Right lobe of liver (tissue), 6 donors: ENCODE results near the gene NCK2. TPM values are rescaled to one million over a fixed set of nuclear protein-coding genes. Genes with fewer than 3 reads are reported as not detected.

Experiments used
- ATAC-seq, 4 donors: fragments of 200-7000 bp; cut with Tn5 transposase; one replicate each; pipeline ENCODE4 v1.9.1; 2020; ENCODE audit warnings: mild to moderate bottlenecking in 4 of 4, moderate library complexity in 4 of 4
- DNase-seq, 3 donors: peaks; one replicate each; pipeline ENCODE4 v3.0.0-alpha.2; 2020
- H3K27ac ChIP-seq, 3 donors: fragments of 200-600 bp; one replicate each; pipeline ENCODE4 v1.8.0; 2022
- H3K27me3 ChIP-seq, 2 donors: fragments of 200-600 bp; one replicate each; pipeline ENCODE4 v1.8.0; 2022
- H3K36me3 ChIP-seq, 4 donors: fragments of 200-600 bp; sonication (generic) in 1 of 4; one replicate each; pipeline versions ENCODE4 v1.5.1 to v1.8.0; 2017 to 2022; ENCODE audit warnings: control low read depth in 1 of 4
- H3K4me1 ChIP-seq, 4 donors: fragments of 200-600 bp; sonication (generic) in 1 of 4; one replicate each; pipeline versions ENCODE4 v1.5.1 to v1.8.0; 2017 to 2022; ENCODE audit warnings: control low read depth in 1 of 4
- H3K4me3 ChIP-seq, 3 donors: fragments of 200-600 bp; one replicate each; pipeline ENCODE4 v1.8.0; 2022
- H3K9me3 ChIP-seq, 4 donors: fragments of 200-600 bp; sonication (generic) in 1 of 4; one replicate each; pipeline versions ENCODE4 v1.5.1 to v1.8.0; 2017 to 2022; ENCODE audit warnings: control low read depth in 1 of 4
- POLR2A ChIP-seq: fragments of 450-650 bp; IDR thresholded peaks from one replicate; pipeline ENCODE4 v1.6.1; 2017; ENCODE audit warnings: antibody characterized with exemption, mild to moderate bottlenecking
- WGBS: methylation state at CpG from one replicate; pipeline ENCODE4 v1.1.6; 2018; ENCODE audit warnings: low coverage, low lambda C conversion rate; ENCODE audit not compliant: insufficient coverage; ENCODE audit errors: missing lambda C conversion rate; 5-methylcytosine and 5-hydroxymethylcytosine counted together
- intact Hi-C, 2 donors: fragments of 100-400 bp; cut with DNase I; formaldehyde crosslinking; loops; one replicate each; pipeline versions ENCODE4 v1.11.2 to v1.14.1; 2022
- total RNA-seq, 6 experiments: library from RNA; depleted of rRNA in 2 of 6; stranded (reverse); fragments of >200 nt in 2 of 6; fragmentation: NEBNext Ultra II Directional in 3 of 6; extraction: Animal tissue kit (Norgen Biotek cat#: 25700) in 3 of 6; gene quantifications; one replicate each; pipeline versions ENCODE4 v1.1.0 to v1.2.4, GENCODE V29; 2016 to 2023
- TF ChIP-seq, protein P1 (sequence below), 4 donors: fragments of 200-600 bp in 3 of 4; fragments of 450-650 bp in 1 of 4; IDR thresholded peaks; one replicate each; pipeline versions ENCODE4 v1.5.1 to v1.8.0; 2016 to 2022; ENCODE audit warnings: antibody characterized with exemption in 4 of 4, mild to moderate bottlenecking in 2 of 4
- donor health status: DM: no; HTN: yes; CAD: no.
- donor health status: DM: no; HTN: no; CAD: no.
- donor health status: DM: no; HTN: no; CAD: no.
- donor health status: DM: no; HTN: yes; CAD: no.
- donor health status: DM: no; HTN: yes; CAD: no.

NCK2 gene
- total RNA-seq, 6 experiments from 2014 or later: 4.8 to 11.7 (median 7.1) TPM

DNA sequence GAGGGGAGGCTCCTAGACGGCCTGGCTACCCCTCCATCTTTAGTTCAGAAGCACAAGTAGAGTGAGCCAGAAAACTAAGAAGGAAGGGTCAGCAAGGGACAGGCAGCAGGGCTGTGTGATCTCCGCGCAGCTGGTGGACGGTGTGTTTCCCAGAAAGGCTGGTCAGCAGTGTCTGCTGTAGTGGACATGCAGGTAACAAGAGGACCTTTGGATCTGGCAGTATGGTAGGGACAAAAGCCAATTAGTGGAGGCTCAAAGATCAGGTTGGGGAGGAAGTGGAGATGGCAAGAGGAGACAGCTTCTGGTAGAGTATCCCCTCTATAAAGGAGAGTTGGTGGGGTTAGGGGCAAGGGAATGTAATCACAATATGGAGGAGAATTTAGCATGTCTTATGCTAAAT is 95.1 kb downstream of the NCK2 start:
- Histone ChIP-seq H3K27ac (no peak overlapping the region), H3K4me1 (peaks cover 0 to 3% (median 0%) of the 10 kb centered on the region in 4 donors), H3K36me3 (no peaks in the 10 kb centered on the region), H3K27me3 (no peaks in the 10 kb centered on the region), H3K4me3 (no peak overlapping the region), H3K9me3 (peaks cover 0 to 3% (median 0%) of the 10 kb centered on the region in 4 donors)
- ATAC-seq: peak; percentile 49 to 50 (median 49)
- intact Hi-C loops: no loop called here
- TF ChIP-seq, protein P1, sequence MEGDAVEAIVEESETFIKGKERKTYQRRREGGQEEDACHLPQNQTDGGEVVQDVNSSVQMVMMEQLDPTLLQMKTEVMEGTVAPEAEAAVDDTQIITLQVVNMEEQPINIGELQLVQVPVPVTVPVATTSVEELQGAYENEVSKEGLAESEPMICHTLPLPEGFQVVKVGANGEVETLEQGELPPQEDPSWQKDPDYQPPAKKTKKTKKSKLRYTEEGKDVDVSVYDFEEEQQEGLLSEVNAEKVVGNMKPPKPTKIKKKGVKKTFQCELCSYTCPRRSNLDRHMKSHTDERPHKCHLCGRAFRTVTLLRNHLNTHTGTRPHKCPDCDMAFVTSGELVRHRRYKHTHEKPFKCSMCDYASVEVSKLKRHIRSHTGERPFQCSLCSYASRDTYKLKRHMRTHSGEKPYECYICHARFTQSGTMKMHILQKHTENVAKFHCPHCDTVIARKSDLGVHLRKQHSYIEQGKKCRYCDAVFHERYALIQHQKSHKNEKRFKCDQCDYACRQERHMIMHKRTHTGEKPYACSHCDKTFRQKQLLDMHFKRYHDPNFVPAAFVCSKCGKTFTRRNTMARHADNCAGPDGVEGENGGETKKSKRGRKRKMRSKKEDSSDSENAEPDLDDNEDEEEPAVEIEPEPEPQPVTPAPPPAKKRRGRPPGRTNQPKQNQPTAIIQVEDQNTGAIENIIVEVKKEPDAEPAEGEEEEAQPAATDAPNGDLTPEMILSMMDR (IDR thresholded peaks at IDR 0.05): no peak
- no peak for TF ChIP-seq POLR2A
- WGBS: 70% methylated on average over 4 of the region's 4 CpGs
- no peak for DNase-seq

DNA sequence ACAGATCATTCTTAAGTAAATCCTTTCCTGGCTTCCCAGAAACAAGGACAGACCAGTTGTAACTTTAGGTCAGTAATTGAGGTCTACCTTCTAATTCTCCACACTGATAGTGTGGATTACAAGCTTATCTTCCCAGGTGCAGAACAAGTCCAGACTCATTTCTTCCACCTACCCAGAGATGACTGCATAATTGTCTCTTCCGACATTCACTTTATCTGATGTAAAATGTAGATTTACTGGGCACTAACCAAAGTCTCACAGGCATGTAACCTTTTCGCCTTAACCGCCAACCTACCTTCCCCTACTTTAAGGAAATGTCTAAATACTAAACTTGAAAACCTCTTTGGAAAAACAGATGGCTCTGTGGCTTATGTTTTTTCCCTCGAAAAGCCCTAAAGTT is 96.2 kb downstream of the NCK2 start:
- peaks cover 0 to 3% (median 0%) of the 10 kb centered on the region in 4 donors for H3K4me1 ChIP-seq
- ATAC-seq (no peak), DNase-seq (no peak)
- H3K27ac ChIP-seq: no peak overlapping the region
- H3K4me3 ChIP-seq: no peak overlapping the region
- no peaks in the 10 kb centered on the region for H3K36me3 ChIP-seq
- TF ChIP-seq POLR2A: no peak
- TF ChIP-seq, protein P1 (IDR thresholded peaks at IDR 0.05): no peak
- no peaks in the 10 kb centered on the region for H3K9me3 ChIP-seq
- intact Hi-C loops: no loop called here
- WGBS: 95% methylated on average over 4 of the region's 4 CpGs
- H3K27me3 ChIP-seq: no peaks in the 10 kb centered on the region

DNA sequence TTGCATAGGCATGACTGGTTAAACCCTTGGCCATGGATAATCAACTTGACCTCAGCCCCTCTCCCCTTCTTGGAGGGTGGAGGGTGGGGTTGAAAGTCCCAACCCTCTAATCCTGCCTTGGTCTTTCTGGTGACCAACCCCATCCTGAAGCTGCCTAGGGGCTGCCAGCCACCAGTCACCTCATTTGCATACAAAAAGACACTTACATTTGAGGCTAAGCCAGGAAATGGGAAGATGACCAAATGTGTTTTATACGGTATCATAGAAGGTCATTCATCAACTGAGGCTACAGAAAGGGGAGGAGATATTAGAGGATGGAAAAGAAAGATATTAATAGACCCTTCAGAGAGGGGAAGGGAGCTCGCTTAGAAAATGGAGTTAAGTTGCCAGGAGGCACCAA is 96.8 kb downstream of the NCK2 start:
- no peaks in the 10 kb centered on the region for H3K9me3 ChIP-seq
- TF ChIP-seq POLR2A: no peak
- TF ChIP-seq, protein P1 (IDR thresholded peaks at IDR 0.05): no peak
- 63% methylated on average over 2 of the region's 2 CpGs for WGBS
- no peak for DNase-seq
- H3K36me3 ChIP-seq: no peaks in the 10 kb centered on the region
- no peak for ATAC-seq
- intact Hi-C loops: no loop called here
- H3K27me3 ChIP-seq: no peaks in the 10 kb centered on the region
- H3K4me1 ChIP-seq: peaks cover 0 to 3% (median 0%) of the 10 kb centered on the region in 4 donors
- H3K4me3 ChIP-seq: no peak overlapping the region
- no peak overlapping the region for H3K27ac ChIP-seq

DNA sequence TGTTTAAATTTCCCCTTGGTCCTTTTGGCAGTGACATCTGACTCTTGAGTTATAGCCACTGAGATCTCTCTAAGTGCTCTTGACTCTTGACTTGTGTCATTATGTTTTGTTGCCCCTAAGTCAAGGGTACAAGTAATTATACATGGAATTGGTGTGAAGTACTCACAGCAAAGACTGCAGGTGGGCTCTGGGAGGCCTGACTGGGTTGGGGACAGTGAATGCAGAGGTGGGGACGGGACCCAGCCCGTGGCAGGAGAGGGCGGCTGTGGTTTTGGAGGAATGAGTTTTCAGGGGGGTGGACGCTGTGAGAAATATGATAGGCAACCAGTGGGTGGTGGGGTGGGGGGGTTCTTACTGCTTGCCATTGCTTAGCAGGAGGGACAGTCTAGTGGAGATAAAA is 97.8 kb downstream of the NCK2 start:
- Histone ChIP-seq H3K9me3 (no peaks in the 10 kb centered on the region), H3K4me1 (peaks cover 0 to 3% (median 0%) of the 10 kb centered on the region in 4 donors), H3K27ac (no peak overlapping the region), H3K4me3 (no peak overlapping the region), H3K36me3 (no peaks in the 10 kb centered on the region), H3K27me3 (no peaks in the 10 kb centered on the region)
- ATAC-seq (no peak), DNase-seq (no peak)
- intact Hi-C loops: no loop called here
- TF ChIP-seq, protein P1 (IDR thresholded peaks at IDR 0.05): no peak
- no peak for TF ChIP-seq POLR2A
- WGBS: 87% methylated on average over 4 of the region's 4 CpGs
